Mesenteric fat pad (tissue), 1 donor: Measurements from ENCODE around the gene TTC33. TPM values are rescaled to one million over a fixed set of nuclear protein-coding genes. Genes with fewer than 3 reads are reported as not detected.
"Not testable (repeated sequence)": the region's sequence is repeated elsewhere in the genome, so short reads cannot be mapped to it uniquely, and the experiment has no call there.

Experiments
- DNase-seq: peaks from one replicate; pipeline ENCODE4 v3.0.0-alpha.2; 2020; ENCODE audit warnings: low spot score
- total RNA-seq: library from RNA; stranded (reverse); fragmentation: NEBNext Ultra II Directional; extraction: Animal tissue kit (Norgen Biotek cat#: 25700); gene quantifications from one replicate; pipeline ENCODE4 v1.2.1, GENCODE V29; 2021
- donor health status: DM: yes; HTN: yes; CAD: no.

TTC33 gene
- total RNA-seq, 1 donor from 2014 or later, result 7.9 TPM

DNA sequence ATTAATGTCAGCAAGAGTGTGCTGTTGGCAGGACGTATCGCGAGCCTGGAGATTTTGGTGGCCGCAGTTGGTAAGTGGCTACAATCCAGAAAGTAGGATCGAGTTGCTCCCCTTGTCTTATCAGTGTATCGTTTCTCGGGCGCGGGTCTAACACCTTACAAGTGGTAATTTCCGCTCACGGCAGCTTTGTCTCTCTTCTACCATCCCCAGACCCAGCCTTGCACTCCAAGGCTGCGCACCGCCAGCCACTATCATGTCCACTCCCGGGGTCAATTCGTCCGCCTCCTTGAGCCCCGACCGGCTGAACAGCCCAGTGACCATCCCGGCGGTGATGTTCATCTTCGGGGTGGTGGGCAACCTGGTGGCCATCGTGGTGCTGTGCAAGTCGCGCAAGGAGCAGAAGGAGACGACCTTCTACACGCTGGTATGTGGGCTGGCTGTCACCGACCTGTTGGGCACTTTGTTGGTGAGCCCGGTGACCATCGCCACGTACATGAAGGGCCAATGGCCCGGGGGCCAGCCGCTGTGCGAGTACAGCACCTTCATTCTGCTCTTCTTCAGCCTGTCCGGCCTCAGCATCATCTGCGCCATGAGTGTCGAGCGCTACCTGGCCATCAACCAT lies 74.9 kb downstream of the TTC33 start:
- DNase-seq, result no peak

DNA sequence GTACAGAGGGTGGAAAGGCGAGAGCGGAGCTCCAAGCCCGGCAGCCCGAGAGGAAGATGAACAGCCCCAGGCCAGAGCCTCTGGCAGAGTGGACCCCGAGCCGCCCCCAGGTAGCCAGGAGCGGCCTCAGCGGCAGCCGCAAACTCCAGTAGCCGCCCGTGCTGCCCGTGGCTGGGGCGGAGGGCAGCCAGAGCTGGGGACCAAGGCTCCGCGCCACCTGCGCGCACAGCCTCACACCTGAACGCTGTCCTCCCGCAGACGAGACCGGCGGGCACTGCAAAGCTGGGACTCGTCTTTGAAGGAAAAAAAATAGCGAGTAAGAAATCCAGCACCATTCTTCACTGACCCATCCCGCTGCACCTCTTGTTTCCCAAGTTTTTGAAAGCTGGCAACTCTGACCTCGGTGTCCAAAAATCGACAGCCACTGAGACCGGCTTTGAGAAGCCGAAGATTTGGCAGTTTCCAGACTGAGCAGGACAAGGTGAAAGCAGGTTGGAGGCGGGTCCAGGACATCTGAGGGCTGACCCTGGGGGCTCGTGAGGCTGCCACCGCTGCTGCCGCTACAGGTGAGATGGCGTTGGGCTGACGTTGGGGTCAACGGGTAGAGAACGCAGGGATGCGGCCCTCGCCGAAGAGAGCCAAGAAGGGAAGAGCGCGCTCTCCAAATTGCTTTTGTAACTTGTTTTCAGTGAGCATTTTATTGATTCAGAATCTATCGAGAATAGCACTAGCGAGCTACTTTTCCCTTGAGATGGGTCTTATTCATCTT lies 75.7 kb downstream of the TTC33 start, which contains the start of gene PTGER4:
Gene PTGER4 (plus strand): TSS at position 3 of the 769 bp plus-strand sequence. CDS start 1,079 bp downstream, outside the sequence.
- no peak for DNase-seq

DNA sequence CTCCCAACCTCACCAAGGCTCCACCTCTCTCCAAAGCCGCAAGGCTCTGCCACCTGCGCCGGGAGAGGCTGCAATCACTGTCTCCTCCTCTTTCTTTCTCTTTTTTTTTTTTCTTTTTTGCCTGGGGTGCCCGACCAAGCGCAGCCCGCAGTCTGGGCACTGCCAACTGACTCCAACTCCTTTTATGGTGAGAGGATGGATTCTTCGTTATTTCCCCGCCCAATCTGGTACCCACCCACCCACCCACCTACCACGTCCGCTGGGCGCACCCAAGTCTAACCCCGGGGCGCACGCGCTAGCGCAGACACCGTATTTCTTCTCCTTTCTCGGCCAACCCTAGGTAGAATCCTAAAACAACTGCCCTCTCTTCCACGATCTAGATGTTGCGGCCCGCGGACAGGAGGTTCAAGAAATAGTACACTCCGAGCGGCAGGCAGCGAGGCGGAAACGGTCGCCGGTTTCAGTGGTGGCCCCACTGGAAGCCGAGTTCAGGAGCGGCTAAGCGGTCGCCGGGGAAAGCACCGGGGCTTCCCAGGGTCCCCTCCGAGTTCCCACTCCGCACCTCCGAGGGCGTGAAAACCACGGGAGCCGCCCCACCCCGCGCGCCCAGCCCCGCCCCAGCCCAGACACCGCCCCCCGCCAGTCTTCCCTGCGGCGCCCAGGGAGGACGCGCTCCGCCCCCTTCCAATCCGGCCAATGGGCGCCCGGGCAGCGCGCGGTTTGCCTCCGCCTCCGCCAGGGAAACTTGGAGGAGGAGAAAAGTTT lies 76.4 kb downstream of the TTC33 start:
- DNase-seq, result peak; percentile 98

DNA sequence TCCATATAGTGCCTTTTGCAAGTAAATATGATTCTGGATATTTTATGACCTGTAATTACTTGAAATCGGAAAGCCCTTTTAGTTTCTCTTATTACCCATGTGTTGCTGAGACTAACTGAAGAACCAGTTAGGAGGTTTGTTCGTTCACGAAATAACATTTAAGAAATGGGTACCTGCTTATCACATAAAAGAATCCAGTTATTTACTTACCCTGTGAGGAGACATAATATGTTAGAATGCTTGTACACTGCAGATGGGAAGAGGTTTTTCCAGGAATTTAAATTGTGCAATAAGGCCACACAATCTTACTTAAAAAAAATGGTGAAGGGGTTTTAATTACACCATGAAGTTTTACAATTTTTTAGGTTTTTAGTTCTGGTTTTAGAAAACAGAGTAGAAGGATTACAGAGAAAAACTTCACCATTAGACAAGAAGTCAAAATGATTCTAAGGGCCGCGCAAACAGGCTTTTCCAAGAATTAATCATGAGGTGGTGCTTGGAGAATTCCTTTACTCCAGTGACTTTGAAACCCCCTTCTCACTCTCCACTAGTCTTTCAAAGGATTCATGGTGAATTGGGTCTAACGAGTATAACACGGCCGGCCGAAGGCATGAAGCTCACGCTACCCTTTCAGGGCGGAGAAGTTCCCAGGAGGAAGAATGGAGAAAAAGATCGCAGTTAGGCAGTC lies 77.2 kb downstream of the TTC33 start:
- DNase-seq, result no peak

DNA sequence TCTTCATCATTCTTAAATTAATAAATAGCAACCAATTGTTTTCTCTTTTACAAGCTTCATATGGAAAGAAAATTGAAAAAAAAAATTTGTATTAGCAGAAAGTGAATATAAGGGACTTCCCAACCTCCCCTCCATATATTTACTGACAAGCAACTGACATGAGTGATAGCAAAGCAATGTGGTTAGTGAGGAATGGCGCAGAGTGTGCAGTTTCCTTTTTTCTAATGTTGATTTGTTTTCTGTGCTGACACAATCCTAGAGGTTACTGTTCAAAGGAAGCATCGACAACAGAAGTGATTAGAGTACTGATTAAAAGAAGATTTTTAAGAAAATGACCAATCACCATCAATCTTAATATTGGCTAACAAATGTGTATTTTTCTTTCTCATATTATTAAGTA lies 77.7 kb downstream of the TTC33 start:
- no peak for DNase-seq

DNA sequence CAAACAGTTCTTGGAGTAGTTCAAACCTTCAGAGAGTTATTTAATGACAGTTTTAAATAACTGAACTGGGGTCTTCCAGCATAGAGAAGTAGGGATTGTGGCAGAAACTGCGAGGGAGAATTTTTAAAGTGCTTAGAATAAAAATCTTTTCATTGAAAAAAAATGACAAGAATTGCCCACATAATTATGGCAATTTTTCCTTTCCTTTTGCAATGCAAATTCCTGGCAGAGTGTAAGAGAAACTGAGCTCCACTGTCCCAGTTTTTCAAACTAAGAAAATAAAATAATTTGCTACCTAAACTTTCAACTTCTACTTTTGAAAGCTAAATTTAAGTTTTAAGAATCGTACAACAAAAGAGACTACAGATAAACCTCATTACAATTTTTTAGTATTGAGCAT lies 78.3 kb downstream of the TTC33 start:
- DNase-seq, result no peak

DNA sequence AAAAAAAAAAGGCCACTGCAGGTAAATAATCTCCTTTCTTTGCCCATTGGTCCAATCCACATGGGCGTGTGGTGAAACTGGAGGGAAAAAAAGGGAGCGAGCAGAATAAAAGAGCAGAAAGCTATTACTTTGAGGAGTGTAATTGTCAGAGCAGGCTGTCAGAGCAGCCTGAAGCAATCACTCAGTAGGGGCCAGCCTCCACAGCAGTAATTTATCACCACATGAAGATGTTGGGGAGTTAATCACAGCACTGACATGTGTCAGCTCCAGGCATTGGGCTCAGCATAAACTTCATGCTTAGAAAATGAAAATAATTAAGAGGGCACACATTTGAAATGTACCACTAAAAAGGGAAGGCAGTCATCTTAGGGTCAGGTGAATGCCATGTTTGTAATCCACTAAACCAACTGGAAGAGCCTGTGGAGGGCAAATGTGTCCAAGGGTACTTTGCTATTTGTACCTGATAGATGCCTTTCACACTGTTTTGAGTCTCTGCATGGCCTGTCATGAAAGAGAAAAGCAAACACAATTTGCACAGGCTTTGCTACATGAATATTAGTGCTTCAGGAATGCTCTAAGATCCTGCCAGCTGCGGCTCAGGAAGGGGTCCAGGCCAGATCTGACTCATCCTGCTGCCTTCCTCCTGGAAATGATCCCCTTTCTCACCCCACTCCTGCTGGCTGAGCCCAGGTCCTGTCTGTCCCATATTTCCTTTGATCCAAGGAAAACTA lies 79.0 kb downstream of the TTC33 start:
- DNase-seq, result no peak

DNA sequence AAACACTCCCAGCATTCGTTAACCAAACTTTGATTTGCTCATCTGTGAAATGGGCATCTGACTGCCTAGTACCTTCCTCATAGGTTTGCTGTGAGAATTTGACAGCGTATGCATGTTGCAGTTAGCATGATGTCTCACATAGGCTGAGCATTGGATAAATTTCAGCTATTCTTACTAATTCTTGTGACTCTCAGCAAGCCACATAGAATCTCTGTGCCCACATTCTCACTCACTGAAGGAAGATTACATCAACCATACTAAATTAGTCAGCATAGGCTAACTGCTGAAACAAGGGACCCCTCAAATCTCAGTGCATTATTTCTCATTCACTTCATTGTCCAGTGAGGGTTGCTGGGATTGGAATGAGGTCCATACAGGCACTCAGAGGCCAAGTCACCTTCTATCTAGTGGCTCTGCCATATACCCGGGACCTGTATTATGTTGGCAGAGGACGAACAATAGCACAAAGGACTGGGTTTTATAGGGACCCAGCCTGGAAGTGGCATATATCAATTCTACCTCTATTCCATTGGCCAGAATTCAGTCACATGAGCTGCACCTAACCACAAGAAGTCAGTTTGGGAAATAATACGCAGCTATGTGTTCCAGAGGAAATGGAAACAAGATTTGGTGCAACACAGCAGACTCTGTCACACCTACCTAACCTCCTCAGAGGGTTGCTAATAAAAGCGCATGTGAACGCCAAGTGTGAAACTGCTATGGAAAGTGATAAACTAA lies 80.2 kb downstream of the TTC33 start:
- no peak for DNase-seq

DNA sequence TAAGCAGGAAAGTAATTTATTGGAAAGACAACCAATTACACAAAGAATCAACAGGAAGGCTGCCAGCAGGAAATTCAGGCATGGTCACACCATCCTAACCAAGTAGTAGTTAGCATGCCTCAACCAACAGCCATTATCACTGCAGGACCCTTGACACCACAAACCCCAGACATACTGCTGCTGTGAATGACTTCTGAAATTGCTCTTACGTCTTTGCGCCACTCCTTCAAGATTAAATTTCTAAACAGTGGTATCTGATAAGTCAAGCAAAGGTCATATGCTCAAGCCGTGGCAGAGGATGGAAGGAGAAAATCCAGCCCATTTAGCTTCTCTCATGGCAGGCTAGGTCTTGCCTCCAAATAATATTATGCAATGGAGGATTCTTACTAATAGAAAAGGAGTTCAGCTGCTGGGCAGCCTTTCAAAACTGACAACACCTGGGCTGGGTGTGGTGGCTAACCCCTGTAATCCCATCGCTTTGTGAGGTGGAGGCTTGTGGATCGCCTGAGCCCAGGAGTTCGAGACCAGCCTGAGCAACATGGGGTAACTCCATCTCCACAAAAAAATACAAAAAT lies 81.0 kb downstream of the TTC33 start:
- no peak for DNase-seq

DNA sequence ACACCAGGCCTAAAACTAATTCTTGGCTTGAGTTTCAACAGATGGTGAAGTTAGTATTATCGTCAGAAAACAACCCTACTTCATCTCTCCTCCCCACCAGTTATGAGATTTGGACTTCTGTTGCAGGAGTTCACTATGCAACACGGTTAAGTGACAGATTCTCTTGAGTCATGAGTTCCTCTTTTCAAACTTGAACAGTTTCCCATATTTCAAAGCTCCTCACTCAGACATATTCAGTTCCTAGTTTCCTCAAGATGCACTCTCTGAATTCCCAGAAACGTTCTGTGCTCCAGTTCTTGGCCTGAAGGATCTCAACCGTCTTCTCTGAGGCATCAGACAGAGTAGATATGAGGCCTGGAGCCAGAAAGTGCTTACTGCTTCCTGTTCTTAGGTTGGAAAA lies 83.3 kb downstream of the TTC33 start:
- no peak for DNase-seq

DNA sequence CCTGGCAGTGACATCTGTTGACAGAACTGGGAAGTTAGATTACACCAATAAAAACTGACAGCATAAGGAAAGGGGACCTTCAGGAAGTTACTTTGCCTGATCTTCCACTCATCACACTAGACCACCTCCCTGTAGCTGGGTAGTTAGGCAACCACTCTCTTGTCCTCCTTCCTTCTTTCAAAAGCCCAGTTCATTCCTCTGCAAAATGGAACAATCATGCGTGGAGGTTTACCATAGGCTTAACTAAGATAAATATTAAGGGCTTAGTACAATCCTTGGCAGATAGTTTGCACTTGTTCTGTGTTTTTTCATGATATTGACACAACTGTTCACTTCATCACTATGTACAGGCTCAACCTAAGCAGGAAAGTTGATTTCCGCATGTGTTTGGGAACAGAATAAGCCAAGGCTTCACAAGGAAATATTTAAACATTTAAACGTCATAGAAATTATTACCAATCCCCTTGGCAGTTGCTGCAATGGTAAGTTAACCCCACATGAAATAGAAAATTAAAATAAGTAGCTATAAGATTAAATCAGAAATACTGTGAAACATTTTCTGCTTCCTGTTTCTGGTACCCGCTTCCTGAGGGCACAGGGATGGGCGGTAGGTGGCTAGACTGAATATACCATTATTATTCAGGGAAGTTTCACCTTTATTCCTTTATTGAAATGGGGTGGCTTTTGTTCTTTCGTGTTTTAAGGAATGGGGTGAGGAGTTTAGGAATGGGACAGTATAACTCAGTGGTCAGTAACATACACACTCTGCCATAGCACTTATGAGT lies 86.0 kb downstream of the TTC33 start:
- DNase-seq, result no peak

DNA sequence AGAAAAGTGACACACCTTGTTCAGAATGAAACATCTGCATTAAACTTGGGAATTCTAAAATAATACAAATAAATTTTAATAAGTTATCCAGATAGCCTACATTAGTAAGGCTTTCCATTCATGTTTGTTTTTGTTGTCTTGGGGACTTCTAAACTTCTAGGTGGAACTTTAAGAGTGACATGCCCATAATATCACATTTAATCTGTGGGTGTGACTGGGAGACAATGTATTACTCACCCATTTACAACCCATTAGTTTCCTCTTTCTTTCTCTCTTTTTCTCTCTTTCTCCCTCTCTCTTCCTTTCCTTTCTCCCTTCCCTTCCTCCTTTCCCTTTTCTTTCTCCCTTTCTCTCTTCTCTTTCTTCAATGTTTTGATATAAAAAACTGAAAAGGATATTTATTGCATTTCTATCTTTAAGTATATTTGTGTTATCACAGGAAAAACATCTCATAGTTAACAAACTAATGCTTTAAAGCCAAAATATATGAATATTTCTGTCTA lies 88.5 kb downstream of the TTC33 start:
- no peak for DNase-seq

DNA sequence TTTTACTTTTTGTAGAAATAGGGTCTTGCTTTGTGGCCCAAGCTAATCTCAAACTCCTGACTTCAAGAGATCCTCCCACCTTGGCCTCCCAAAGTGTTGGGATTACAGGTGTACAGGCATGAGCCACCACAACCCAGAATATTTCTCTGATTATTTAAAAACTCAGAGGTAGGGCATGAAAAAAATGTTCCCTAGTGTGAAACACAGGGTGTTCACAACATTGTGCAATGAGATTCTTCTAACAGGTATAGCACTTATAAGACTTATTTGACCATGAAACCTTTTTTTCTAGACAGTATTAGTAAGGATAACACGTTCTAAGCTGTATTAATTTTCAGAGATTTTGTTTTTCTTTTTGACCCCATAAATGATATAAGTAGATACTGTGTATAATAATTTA lies 89.1 kb downstream of the TTC33 start:
- DNase-seq, result no peak

DNA sequence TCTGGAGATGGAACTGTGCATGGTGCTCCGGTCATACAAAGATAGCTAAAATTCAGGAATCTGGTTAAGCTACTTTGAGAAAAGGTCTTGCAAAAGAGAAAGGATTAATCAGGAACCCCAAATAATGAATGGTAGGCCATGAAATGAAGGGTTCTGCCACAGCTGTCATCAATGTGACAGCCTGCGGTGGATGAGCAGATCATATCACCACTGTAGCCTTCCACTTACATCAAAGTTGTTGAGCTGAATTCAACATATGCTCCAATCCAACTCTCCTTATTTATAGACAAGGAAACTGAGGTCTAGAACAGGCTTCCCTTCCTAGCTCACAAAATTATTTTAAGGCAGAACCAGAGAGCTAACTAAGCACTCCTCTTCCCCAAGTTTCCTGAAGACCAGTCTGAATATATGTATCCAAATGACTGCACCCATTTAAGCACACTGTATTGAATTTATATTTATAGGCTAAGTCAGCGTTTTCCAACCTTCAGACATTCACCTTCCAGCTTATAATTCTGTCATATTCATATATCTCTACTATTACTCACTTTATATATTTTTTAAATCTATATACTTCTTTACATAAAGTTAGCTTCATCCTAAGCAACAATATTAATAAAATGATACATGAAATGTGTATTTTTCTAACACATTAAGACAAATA lies 90.0 kb downstream of the TTC33 start:
- DNase-seq, result no peak

DNA sequence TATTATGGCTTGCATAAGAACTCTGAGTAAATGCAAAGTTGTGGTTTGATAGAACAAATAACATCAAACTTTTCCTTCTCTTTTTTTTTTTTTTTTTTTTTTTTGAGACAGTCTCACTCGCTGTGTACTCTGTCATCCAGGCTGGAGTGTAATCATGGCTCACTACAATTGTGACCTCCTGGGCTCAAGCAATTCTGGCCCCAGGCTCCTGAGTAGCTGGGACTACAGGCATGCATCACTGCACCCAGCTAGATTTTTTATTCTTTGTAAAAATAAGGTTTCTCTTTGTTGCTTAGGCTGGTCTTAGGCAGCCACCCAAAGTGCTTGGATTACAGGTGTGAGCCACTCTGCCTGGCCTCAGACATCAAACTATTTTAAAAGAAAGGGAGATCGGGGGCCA lies 95.0 kb downstream of the TTC33 start:
- DNase-seq, result no peak

DNA sequence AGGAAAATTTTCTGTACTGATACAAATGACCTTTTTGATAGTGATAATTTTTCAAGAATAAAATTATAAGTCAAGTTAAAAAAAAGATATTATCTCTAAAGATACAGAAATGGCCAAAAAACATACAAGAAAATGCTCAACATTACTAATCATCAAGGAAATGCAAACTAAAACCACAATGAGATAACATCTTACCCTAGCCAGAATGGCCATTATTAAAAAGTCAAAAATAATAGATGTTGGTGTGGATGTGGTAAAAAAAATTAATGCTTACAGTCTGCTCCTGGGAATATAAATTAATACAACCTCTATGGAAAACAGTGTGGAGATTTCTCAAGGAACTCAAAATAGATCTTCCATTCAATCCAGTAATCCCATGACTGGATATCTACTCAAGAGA lies 99.0 kb downstream of the TTC33 start:
- DNase-seq, result no peak

DNA sequence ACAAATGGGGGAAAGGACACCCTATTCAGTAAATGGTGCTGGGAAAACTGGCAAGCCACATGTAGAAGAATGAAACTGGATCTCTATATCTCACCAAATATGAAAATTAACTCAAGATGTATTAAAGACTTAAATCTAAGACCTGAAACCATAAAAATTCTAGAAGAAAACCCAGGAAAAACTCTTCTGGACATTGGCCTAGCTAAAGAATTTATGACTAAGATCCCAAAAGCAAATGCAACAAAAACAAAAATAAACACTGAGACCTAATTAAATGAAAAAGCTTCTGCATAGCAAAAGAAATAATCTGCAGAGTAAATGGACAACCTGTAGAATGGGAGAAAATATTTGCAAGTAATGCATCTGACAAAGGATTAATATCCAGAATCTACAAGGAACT lies 99.7 kb downstream of the TTC33 start:
- DNase-seq, result not testable (repeated sequence)

DNA sequence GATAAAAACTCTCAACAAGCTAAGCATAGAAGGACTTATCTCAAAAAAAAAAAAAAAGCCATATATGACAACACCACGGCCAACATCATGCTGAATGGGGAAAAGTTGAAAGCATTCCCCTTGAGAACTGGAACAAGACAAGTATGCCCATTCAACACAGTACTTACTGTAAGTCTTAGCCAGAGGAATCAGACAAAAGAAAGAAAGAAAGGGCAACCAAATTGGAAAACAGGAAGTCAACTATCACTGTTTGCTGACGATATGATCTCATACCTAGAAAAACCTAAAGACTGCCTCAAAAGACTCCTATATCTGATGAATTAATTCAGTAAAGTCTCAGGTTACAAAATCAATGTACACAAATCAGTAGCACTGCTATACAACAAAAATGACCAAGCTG lies 100.6 kb downstream of the TTC33 start:
- no peak for DNase-seq
